Measurements from ENCODE around the gene MT1HL1.

- no peak for TF ChIP-seq CTCF (IDR thresholded peaks at IDR 0.05)
- TF ChIP-seq EP300 (IDR thresholded peaks at IDR 0.05) = no peak
Observed at GRCh38 chr1:237040823-237041222, 36.6 kb upstream of the MT1HL1 start.

All from tibial nerve (tissue), 4 donors.